GM21423 (cell line): ENCODE data around the gene CFAP206.

Source experiments
- ATAC-seq: cut with Tn5 transposase; IDR thresholded peaks from one replicate; pipeline ENCODE4 v1.9.1; 2021; ENCODE audit warnings: mild to moderate bottlenecking, moderate library complexity; ENCODE audit not compliant: unreplicated experiment

The CFAP206 gene

GRCh38 chr6:87504441-87504840 lies 96.7 kb downstream of the CFAP206 start:
- ATAC-seq, result no peak
